ENCODE measurements around the gene RNF126.
"Not testable (repeated sequence)": the region's sequence is repeated elsewhere in the genome, so short reads cannot be mapped to it uniquely, and the experiment has no call there.

The RNF126 gene

GRCh38 chr19:640161-640558 lies 22.9 kb downstream of the RNF126 start:
- no peak for TF ChIP-seq GATA1 (IDR thresholded peaks at IDR 0.05; ENCODE audit: low read depth, low read length)
- no peak for TF ChIP-seq POLR2A (IDR thresholded peaks at IDR 0.05; ENCODE audit: low read length)
- no peak for DNase-seq

- peak; percentile 93 to 97 for DNase-seq
- TF ChIP-seq POLR2A (IDR thresholded peaks at IDR 0.05; ENCODE audit: low read length), result no peak
- TF ChIP-seq GATA1 (IDR thresholded peaks at IDR 0.05; ENCODE audit: low read depth, low read length), result no peak
These were observed 23.5 kb downstream of the RNF126 start, which contains the start of gene FGF22 for GRCh38 chr19:639253-640160. TSS of gene FGF22 (plus strand) at chr19:639879. CDS start at chr19:639926, 47 bp downstream.

GRCh38 chr19:638906-639252 lies 24.1 kb downstream of the RNF126 start:
- no peak for DNase-seq
- TF ChIP-seq POLR2A (IDR thresholded peaks at IDR 0.05; ENCODE audit: low read length), result no peak
- TF ChIP-seq GATA1 (IDR thresholded peaks at IDR 0.05; ENCODE audit: low read depth, low read length), result no peak

GRCh38 chr19:634975-635652 lies 27.9 kb downstream of the RNF126 start:
- no peak for TF ChIP-seq POLR2A (IDR thresholded peaks at IDR 0.05; ENCODE audit: low read length)
- no peak for TF ChIP-seq GATA1 (IDR thresholded peaks at IDR 0.05; ENCODE audit: low read depth, low read length)
- no peak for DNase-seq

- DNase-seq, result peak in 1 of 2 experiments; percentile 42
- no peak for TF ChIP-seq POLR2A (IDR thresholded peaks at IDR 0.05; ENCODE audit: low read length)
- TF ChIP-seq GATA1 (IDR thresholded peaks at IDR 0.05; ENCODE audit: low read depth, low read length), result no peak
These were observed 29.0 kb downstream of the RNF126 start for GRCh38 chr19:633786-634639.

- TF ChIP-seq GATA1 (IDR thresholded peaks at IDR 0.05; ENCODE audit: low read depth, low read length) (no peak), POLR2A (IDR thresholded peaks at IDR 0.05; ENCODE audit: low read length) (peak; percentile 24)
- DNase-seq, result peak; percentile 99
These were observed 29.8 kb downstream of the RNF126 start, which contains the start of gene POLRMT for GRCh38 chr19:633068-633785. TSS of gene POLRMT (minus strand) at chr19:633537. CDS start at chr19:633512, 25 bp downstream.

- peak; percentile 54 to 66 for DNase-seq
- no peak for TF ChIP-seq POLR2A (IDR thresholded peaks at IDR 0.05; ENCODE audit: low read length)
- no peak for TF ChIP-seq GATA1 (IDR thresholded peaks at IDR 0.05; ENCODE audit: low read depth, low read length)
These were observed 30.4 kb downstream of the RNF126 start for GRCh38 chr19:632579-633067.

GRCh38 chr19:629961-630714 lies 32.9 kb downstream of the RNF126 start:
- TF ChIP-seq POLR2A (IDR thresholded peaks at IDR 0.05; ENCODE audit: low read length), result no peak
- TF ChIP-seq GATA1 (IDR thresholded peaks at IDR 0.05; ENCODE audit: low read depth, low read length), result no peak
- DNase-seq, result no peak

GRCh38 chr19:629515-629914 lies 33.5 kb downstream of the RNF126 start:
- not testable (repeated sequence) for DNase-seq

- no peak for TF ChIP-seq GATA1 (IDR thresholded peaks at IDR 0.05; ENCODE audit: low read depth, low read length)
- no peak for TF ChIP-seq POLR2A (IDR thresholded peaks at IDR 0.05; ENCODE audit: low read length)
- peak; percentile 33 to 43 for DNase-seq
These were observed 34.8 kb downstream of the RNF126 start for GRCh38 chr19:628168-628567.

- DNase-seq, result not testable (repeated sequence)
These were observed 36.4 kb downstream of the RNF126 start for GRCh38 chr19:626566-626965.

- no peak for TF ChIP-seq POLR2A (IDR thresholded peaks at IDR 0.05; ENCODE audit: low read length)
- TF ChIP-seq GATA1 (IDR thresholded peaks at IDR 0.05; ENCODE audit: low read depth, low read length), result no peak
- no peak for DNase-seq
These were observed 37.8 kb downstream of the RNF126 start for GRCh38 chr19:625257-625656.
